K562 (cell line): Measurements from ENCODE around the gene OSBPL3. TPM values are rescaled to one million over a fixed set of nuclear protein-coding genes. Genes with fewer than 3 reads are reported as not detected.

Experiments used
- ATAC-seq: fragments of 200-7000 bp; cut with Tn5 transposase; 3 replicates; pipeline ENCODE4 v1.9.1; 2020; ENCODE audit warnings: moderate library complexity
- BruUV-seq: library from RNA; stranded (reverse); fragments of 400-500 nt; replicated peaks from 2 replicates; lab custom pipeline; 2021; lab: Mats Ljungman, UMichigan
- CTCF ChIA-PET: fragments of 300-600 bp; formaldehyde crosslinking; extraction: SDS; loops from one replicate; lab custom pipeline; 2021; ENCODE audit warnings: low intra/inter-chr PET ratio; lab: Yijun Ruan, JAX
- POLR2A ChIA-PET: fragments of 300-600, 350-650 bp; sonication (Branson Sonifier 250); formaldehyde crosslinking; extraction: SDS; loops from one replicate; lab custom pipeline; 2021; ENCODE audit warnings: antibody characterized with exemption, inconsistent platforms; lab: Yijun Ruan, JAX
- DNase-seq, 4 experiments: peaks; one replicate each; pipeline versions ENCODE4 v3.0.0 to v3.0.0-alpha.2; 2011 to 2018; ENCODE audit warnings: low spot score in 3 of 4, mixed read lengths in 3 of 4; ENCODE audit errors: extremely low read depth in 1 of 4
- FAIRE-seq: peaks from 2 replicates; lab custom pipeline; 2011; peaks lifted over from hg19 to GRCh38; lab: Jason Lieb, UNC
- H2AFZ ChIP-seq: 2 replicates; pipeline ENCODE4 v1.6.0; 2011; ENCODE audit warnings: low read depth, low read length, control low read depth, inconsistent platforms
- H3K27ac ChIP-seq: fragments of 200-600 bp; 3 replicates; pipeline ENCODE4 v1.8.0; 2011; ENCODE audit warnings: low read depth, mild to moderate bottlenecking, control low read depth, inconsistent platforms, low read length, moderate library complexity, mixed read lengths; ENCODE audit errors: extremely low read depth
- H3K27me3 ChIP-seq, 2 experiments: fragments of 300-600 bp in 1 of 2; 2 replicates in 1 of 2; 3 replicates in 1 of 2; pipeline versions ENCODE4 v1.6.0 to v1.8.0; 2011; ENCODE audit warnings: inconsistent platforms in 2 of 2, low read length in 2 of 2, mild to moderate bottlenecking in 1 of 2, mixed read lengths in 1 of 2, moderate library complexity in 1 of 2; ENCODE audit not compliant: control insufficient read depth in 2 of 2, insufficient read depth in 2 of 2
- H3K36me3 ChIP-seq: fragments of 300-600 bp; 3 replicates; pipeline ENCODE4 v1.8.0; 2011; ENCODE audit warnings: mild to moderate bottlenecking, low read length, inconsistent platforms; ENCODE audit not compliant: control insufficient read depth, insufficient read depth
- H3K4me1 ChIP-seq, 2 experiments: fragments of 200-600 bp in 1 of 2; replicated peaks in 1 of 2; 2 replicates in 1 of 2; 3 replicates in 1 of 2; pipeline versions ENCODE4 v1.5.1 to v1.8.0; 2011; ENCODE audit warnings: inconsistent platforms in 2 of 2, low read length in 2 of 2, mild to moderate bottlenecking in 1 of 2, mixed read lengths in 1 of 2, moderate library complexity in 1 of 2; ENCODE audit not compliant: control insufficient read depth in 2 of 2, insufficient read depth in 2 of 2
- H3K4me2 ChIP-seq: 2 replicates; pipeline ENCODE4 v1.6.1; 2011; ENCODE audit warnings: low read length, control low read depth, inconsistent platforms, mixed read lengths; ENCODE audit not compliant: insufficient read depth
- H3K4me3 ChIP-seq: fragments of 200-600 bp; sonication (generic), shearing (Covaris generic); 2 replicates; pipeline ENCODE4 v1.5.1; 2016; ENCODE audit warnings: control low read depth, inconsistent platforms
- H3K79me2 ChIP-seq: fragments of 200-600 bp; 3 replicates; pipeline ENCODE4 v1.8.0; 2011; ENCODE audit warnings: low read length, inconsistent platforms; ENCODE audit not compliant: control insufficient read depth, insufficient read depth
- H3K9ac ChIP-seq, 2 experiments: 2 replicates each; pipeline versions ENCODE4 v1.6.0 to v1.6.1; 2011; ENCODE audit warnings: low read depth in 2 of 2, low read length in 2 of 2, control low read depth in 1 of 2, inconsistent platforms in 1 of 2, mild to moderate bottlenecking in 1 of 2, mixed read lengths in 1 of 2; ENCODE audit not compliant: insufficient read depth in 1 of 2
- H3K9me1 ChIP-seq: one replicate; pipeline ENCODE4 v1.6.0; 2011; ENCODE audit warnings: inconsistent platforms, mild to moderate bottlenecking, low read length, moderate library complexity; ENCODE audit not compliant: control insufficient read depth, insufficient read depth
- H3K9me3 ChIP-seq: replicated peaks from 2 replicates; pipeline ENCODE4 v1.5.1; 2011; ENCODE audit warnings: low read depth, low read length, inconsistent platforms; ENCODE audit not compliant: control insufficient read depth, insufficient read depth
- H4K20me1 ChIP-seq: replicated peaks from 2 replicates; pipeline ENCODE4 v1.6.1; 2011; ENCODE audit warnings: low read length, inconsistent platforms, mixed read lengths; ENCODE audit not compliant: control insufficient read depth, insufficient read depth
- RFX1 ChIP-seq: fragments of 450-650 bp; IDR thresholded peaks from 2 replicates; pipeline ENCODE4 v1.6.1; 2016; ENCODE audit warnings: mild to moderate bottlenecking, moderate library complexity
- U2AF1 ChIP-seq: fragments of 200-400 bp; formaldehyde crosslinking; optimal IDR thresholded peaks from 2 replicates; pipeline ENCODE3; 2017; ENCODE audit warnings: mild to moderate bottlenecking, low read depth, low read length, moderate library complexity
- WGBS: fragments of 100-300 bp; shearing (Covaris generic); methylation state at CpG from one replicate; pipeline ENCODE4 v1.1.6; 2016; ENCODE audit warnings: low coverage, mixed read lengths; ENCODE audit not compliant: insufficient coverage; ENCODE audit errors: missing lambda C conversion rate; 5-methylcytosine and 5-hydroxymethylcytosine counted together
- in situ Hi-C: fragments of 300-500 bp; cut with MboI; formaldehyde crosslinking; loops from 4 replicates; pipeline ENCODE4 v1.15.0; 2018; ENCODE audit warnings: inconsistent platforms, mixed read lengths
- intact Hi-C: fragments of 100-400 bp; cut with micrococcal nuclease; formaldehyde crosslinking; loops from 2 replicates; pipeline ENCODE4 v1.14.2; 2022
- polyA plus RNA-seq, 8 experiments: library from polyadenylated mRNA; depleted of rRNA in 4 of 8; stranded (reverse) in 5 of 8; unstranded in 3 of 8; fragments of >200 nt; fragmentation: Nextera tagmentation in 2 of 8; fragmentation: Illumina TruSeq in 1 of 8; extraction: Ambion mirVana in 2 of 8; extraction: Trizol in 1 of 8; gene quantifications; 2 replicates each; pipeline versions ENCODE4 v1.2.1 to v1.2.3, GENCODE V29; 2011 to 2014; ENCODE audit warnings: inconsistent platforms in 1 of 8, missing spikeins in 1 of 8
- total RNA-seq, 7 experiments: library from RNA; depleted of rRNA in 6 of 7; stranded (reverse); fragments of >200 nt in 6 of 7; fragmentation: Illumina TruSeq in 2 of 7; extraction: Trizol in 2 of 7; gene quantifications; 2 replicates each; pipeline versions ENCODE4 v1.2.1 to v1.2.3, GENCODE V29; 2011 to 2021; ENCODE audit warnings: low replicate concordance in 1 of 7
- TF ChIP-seq, protein P1 (sequence below), 2 experiments: fragments of 450-650 bp in 1 of 2; sonication (generic) in 1 of 2; formaldehyde crosslinking in 1 of 2; IDR thresholded peaks; 2 replicates each; pipeline versions ENCODE4 v1.7.1 to v1.9.0; 2016 to 2022; ENCODE audit warnings: inconsistent platforms in 1 of 2, mild to moderate bottlenecking in 1 of 2, missing genetic modification reagents in 1 of 2

OSBPL3 gene
- total and polyA plus RNA-seq, 9 of the 15 experiments (the other 6 are each of a cell fraction or from before 2014, with no cell fraction given): 4.8 to 37.2 (median 26.5) TPM

DNA sequence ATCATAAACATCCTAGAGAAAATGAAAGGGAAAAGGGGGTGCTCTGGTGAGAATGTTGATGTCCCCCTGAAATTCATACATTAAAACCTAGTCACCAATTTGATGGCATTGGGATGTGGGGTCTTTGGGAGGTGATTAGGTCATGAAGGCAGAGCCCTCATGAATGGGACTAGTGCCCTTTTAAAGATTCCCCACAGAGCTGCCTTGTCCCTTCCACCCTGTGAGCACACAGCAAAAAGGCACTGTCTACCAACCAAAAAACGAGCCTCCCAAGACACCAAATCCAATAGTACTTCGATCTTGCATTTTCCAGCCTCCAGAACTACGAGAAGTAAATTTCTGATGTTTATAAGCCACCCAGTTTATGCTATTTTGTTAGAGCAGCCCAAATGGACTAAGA lies 47.6 kb downstream of the OSBPL3 start:
- Histone ChIP-seq H3K4me1 (peaks cover 0 to 31% of the 10 kb centered on the region in 2 experiments; a peak in 2 of 5 replicates), H3K4me3 (no peak overlapping the region), H3K27ac (peak overlapping the region; percentile 15; the same call in 1 of the 3 replicates), H2AFZ (no peak overlapping the region)
- TF ChIP-seq RFX1 (no peak), U2AF1 (no peak)
- TF ChIP-seq, protein P1, sequence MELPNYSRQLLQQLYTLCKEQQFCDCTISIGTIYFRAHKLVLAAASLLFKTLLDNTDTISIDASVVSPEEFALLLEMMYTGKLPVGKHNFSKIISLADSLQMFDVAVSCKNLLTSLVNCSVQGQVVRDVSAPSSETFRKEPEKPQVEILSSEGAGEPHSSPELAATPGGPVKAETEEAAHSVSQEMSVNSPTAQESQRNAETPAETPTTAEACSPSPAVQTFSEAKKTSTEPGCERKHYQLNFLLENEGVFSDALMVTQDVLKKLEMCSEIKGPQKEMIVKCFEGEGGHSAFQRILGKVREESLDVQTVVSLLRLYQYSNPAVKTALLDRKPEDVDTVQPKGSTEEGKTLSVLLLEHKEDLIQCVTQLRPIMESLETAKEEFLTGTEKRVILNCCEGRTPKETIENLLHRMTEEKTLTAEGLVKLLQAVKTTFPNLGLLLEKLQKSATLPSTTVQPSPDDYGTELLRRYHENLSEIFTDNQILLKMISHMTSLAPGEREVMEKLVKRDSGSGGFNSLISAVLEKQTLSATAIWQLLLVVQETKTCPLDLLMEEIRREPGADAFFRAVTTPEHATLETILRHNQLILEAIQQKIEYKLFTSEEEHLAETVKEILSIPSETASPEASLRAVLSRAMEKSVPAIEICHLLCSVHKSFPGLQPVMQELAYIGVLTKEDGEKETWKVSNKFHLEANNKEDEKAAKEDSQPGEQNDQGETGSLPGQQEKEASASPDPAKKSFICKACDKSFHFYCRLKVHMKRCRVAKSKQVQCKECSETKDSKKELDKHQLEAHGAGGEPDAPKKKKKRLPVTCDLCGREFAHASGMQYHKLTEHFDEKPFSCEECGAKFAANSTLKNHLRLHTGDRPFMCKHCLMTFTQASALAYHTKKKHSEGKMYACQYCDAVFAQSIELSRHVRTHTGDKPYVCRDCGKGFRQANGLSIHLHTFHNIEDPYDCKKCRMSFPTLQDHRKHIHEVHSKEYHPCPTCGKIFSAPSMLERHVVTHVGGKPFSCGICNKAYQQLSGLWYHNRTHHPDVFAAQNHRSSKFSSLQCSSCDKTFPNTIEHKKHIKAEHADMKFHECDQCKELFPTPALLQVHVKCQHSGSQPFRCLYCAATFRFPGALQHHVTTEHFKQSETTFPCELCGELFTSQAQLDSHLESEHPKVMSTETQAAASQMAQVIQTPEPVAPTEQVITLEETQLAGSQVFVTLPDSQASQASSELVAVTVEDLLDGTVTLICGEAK (IDR thresholded peaks at IDR 0.05): no peak
- TF ChIP-seq, protein P1 (CRISPR knock-in tag; IDR thresholded peaks at IDR 0.05): no peak
- TF ChIP-seq, all 486 proteins: peak for 0
- Histone ChIP-seq H3K36me3 (0 out of 3 replicates have a peak, but pooled peaks cover 2% of the 10 kb centered on the region), H3K4me2 (peak overlapping the region; percentile 27; the same call in 1 of the 2 replicates), H3K9me3 (no peaks in the 10 kb centered on the region), H3K79me2 (peaks cover 89% of the 10 kb centered on the region), H4K20me1 (no peaks in the 10 kb centered on the region), H3K27me3 (no peaks in the 10 kb centered on the region), H3K9ac (no peak overlapping the region; a peak in 1 of 4 replicates), H3K9me1 (no peaks in the 10 kb centered on the region)
- 62% methylated on average over 3 of the region's 3 CpGs for WGBS
- no TSS peak for BruUV-seq
- in situ Hi-C loops: no loop called here
- CTCF ChIA-PET: no interaction called here
- DNase-seq (no peak), ATAC-seq (peak; percentile 57), FAIRE-seq (no peak)
- POLR2A ChIA-PET: interaction anchor here (0.7 to 2.2 kb wide), 2 partner anchors 9 to 13 kb away, joined by 3 to 8 read pairs; no protein-coding TSS in a partner anchor
- intact Hi-C loops: loop anchor here (5.0 kb wide), 1 partner anchor 40 kb away; no protein-coding TSS in a partner anchor
